ENCODE results near the gene SLC8A2. TPM values are rescaled to one million over a fixed set of nuclear protein-coding genes. Genes with fewer than 3 reads are reported as not detected.

The SLC8A2 gene
- total and polyA plus RNA-seq, 8 donors: 0.06 to 0.34 (median 0.20) TPM; not detected in 1

DNA sequence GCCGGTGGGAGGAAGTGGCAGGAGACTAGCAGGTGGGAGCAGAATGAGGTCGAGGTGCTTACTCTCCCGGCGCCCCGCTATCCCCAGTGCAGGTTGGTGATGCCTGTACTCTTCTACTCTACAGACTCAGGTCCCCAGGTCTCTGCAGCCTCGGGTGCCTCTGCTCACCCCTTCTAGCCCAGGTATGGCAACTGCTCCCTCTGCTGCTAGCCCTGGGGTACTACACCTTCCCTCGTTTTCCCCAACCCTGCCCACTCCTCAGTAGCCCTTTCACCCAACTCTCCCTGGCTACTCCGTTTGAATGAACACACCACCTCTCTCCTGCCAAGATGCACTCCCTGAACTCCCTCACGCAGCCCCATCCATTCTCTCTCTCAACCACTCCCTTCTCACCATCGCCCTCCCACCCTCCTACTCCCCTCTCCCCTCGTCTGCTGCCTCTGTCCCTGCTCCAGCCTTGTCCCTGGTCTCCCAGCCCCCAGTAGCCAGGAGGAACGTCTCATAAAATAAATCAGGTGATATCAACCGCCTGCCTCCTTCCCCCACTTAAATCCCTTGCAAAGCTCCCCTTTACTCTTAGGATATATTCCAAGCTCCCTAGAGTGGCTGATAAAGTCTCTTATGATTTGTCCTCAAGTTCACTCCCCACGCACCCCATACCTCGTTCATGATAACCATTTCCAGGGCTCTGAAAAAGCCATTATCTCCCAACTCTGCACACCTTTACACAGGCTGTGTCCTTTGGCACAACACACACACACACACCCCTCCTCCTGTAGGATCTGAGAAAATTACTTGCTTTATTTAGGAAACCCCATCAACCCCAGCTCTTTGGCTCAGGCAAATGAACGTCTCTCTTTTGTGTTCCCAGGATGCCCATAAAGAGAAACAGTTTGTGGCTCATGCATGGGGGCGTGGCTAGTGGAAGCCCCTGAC is 44.2 kb downstream of the SLC8A2 start:
- H3K27me3 ChIP-seq: peaks cover 36 to 100% of the 10 kb centered on the region in 2 donors
- TF ChIP-seq, protein P1, sequence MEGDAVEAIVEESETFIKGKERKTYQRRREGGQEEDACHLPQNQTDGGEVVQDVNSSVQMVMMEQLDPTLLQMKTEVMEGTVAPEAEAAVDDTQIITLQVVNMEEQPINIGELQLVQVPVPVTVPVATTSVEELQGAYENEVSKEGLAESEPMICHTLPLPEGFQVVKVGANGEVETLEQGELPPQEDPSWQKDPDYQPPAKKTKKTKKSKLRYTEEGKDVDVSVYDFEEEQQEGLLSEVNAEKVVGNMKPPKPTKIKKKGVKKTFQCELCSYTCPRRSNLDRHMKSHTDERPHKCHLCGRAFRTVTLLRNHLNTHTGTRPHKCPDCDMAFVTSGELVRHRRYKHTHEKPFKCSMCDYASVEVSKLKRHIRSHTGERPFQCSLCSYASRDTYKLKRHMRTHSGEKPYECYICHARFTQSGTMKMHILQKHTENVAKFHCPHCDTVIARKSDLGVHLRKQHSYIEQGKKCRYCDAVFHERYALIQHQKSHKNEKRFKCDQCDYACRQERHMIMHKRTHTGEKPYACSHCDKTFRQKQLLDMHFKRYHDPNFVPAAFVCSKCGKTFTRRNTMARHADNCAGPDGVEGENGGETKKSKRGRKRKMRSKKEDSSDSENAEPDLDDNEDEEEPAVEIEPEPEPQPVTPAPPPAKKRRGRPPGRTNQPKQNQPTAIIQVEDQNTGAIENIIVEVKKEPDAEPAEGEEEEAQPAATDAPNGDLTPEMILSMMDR (IDR thresholded peaks at IDR 0.05): peak; percentile 88 to 90

GRCh38 chr19:47423203-47423882 is 48.4 kb downstream of the SLC8A2 start:
- Histone ChIP-seq H3K27ac (no peak overlapping the region), H3K9me3 (no peaks in the 10 kb centered on the region), H3K36me3 (no peaks in the 10 kb centered on the region), H3K4me1 (peaks cover 3 to 13% of the 10 kb centered on the region in 2 donors), H3K27me3 (peaks cover 41 to 100% of the 10 kb centered on the region in 2 donors), H3K4me3 (no peak overlapping the region)
- TF ChIP-seq, protein P1 (IDR thresholded peaks at IDR 0.05): no peak
- ATAC-seq: no peak
- intact Hi-C loops (cut with DNase I): no loop called here
- DNase-seq: no peak

More for the DNA sequence above, 44.2 kb downstream of the SLC8A2 start:
- ATAC-seq (peak; percentile 84), DNase-seq (peak in 2 of 4 donors; percentile 45 to 51)
- H3K4me1 ChIP-seq: peaks cover 14 to 27% of the 10 kb centered on the region in 2 donors
- no peak overlapping the region for H3K27ac ChIP-seq
- no peak overlapping the region for H3K4me3 ChIP-seq
- H3K36me3 ChIP-seq: no peaks in the 10 kb centered on the region
- intact Hi-C loops (cut with DNase I): no loop called here
- H3K9me3 ChIP-seq: no peaks in the 10 kb centered on the region

GRCh38 chr19:47422417-47423163 is 49.1 kb downstream of the SLC8A2 start:
- no peak overlapping the region for H3K4me3 ChIP-seq
- TF ChIP-seq, protein P1 (IDR thresholded peaks at IDR 0.05): no peak
- H3K4me1 ChIP-seq: peaks cover 0 to 11% of the 10 kb centered on the region in 2 donors
- no peak for DNase-seq
- no peaks in the 10 kb centered on the region for H3K36me3 ChIP-seq
- peaks cover 49 to 100% of the 10 kb centered on the region in 2 donors for H3K27me3 ChIP-seq
- intact Hi-C loops (cut with DNase I): no loop called here
- no peak for ATAC-seq
- no peak overlapping the region for H3K27ac ChIP-seq
- H3K9me3 ChIP-seq: no peaks in the 10 kb centered on the region

DNA sequence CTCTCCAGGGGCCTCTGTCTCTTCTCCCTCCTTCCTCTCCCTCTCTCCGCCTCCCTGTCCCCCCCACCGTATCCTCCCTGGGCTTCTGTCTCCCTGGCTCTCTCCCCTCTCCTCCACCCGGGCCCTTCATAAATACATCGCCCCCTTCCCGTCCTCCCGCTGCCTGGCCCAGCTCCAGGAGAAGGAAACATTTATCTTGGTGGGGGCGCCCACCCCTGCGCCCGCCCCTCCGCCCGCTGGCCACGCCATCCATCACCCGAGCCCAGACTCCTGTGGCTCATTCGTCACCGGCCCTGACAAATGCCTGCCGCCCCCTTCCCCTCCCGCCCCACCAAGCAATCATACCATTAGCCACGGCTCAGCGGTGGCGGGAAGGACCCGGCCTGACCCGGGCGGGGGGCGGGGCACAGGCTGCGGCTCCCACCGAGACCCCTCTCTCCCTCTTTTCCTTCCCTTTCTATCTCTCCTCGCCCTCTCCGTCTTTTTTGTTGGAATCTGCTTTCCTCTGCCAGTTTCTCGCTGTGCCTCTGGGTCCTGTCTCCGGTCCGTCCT is 49.8 kb downstream of the SLC8A2 start:
- intact Hi-C loops (cut with DNase I): no loop called here
- DNase-seq (no peak), ATAC-seq (no peak)
- TF ChIP-seq, protein P1 (IDR thresholded peaks at IDR 0.05): no peak
- Histone ChIP-seq H3K27ac (no peak overlapping the region), H3K4me3 (no peak overlapping the region), H3K4me1 (peaks cover 0 to 6% of the 10 kb centered on the region in 2 donors), H3K9me3 (no peaks in the 10 kb centered on the region), H3K36me3 (no peaks in the 10 kb centered on the region), H3K27me3 (peaks cover 50 to 100% of the 10 kb centered on the region in 2 donors)
